ENCODE measurements around the gene WDR81. TPM values are rescaled to one million over a fixed set of nuclear protein-coding genes. Genes with fewer than 3 reads are reported as not detected.

WDR81 gene
- total and polyA plus RNA-seq, 2 donors (not counting 1 experiment from before 2014, with no cell fraction given): 52.7 to 102 TPM

DNA sequence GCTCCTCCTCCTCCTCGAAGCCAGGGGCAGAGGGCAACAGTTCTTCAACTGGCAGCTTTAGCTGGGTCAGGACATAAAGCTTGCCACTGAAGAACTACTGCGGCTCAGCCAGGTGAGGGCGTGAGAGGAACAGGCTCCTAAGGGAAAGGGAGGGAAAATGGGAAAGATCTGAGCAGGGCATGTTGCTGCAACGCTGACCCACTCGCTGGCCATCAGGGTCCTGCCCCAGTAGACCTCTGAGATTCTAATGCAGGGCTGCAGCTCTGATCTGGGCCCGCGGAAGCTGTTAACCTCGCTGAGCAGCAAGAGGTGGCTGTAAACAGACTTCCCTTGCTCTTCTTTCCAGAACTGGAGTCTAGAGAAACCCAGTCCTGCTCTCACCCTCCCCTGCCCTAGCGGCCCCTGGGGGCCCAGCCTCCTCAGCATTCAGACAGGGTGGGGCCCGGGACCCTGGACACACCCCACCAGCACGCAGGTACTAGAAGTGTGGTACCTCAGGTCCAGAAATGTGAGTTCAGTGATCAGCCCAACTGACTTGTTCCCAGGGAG is 10.6 kb upstream of the WDR81 start:
- no peak overlapping the region for H3K9ac ChIP-seq (ENCODE audit: low read length)
- intact Hi-C loops (cut with micrococcal nuclease): no loop called here

More for the DNA sequence above, 10.6 kb upstream of the WDR81 start:
- no peak overlapping the region for H3K27ac Mint-ChIP-seq
- WGBS (ENCODE audit: insufficient coverage): 19% methylated on average over 10 of the region's 11 CpGs
- Histone ChIP-seq H3K4me1 (ENCODE audit: control insufficient read depth in 2 of 2, insufficient read depth in 2 of 2, low read length in 2 of 2) (peaks cover 39 to 47% of the 10 kb centered on the region in 2 donors), H3K36me3 (replicated peaks in 1 of 2; ENCODE audit: control extremely low read depth in 1 of 2, control insufficient read depth in 1 of 2, extremely low read depth in 1 of 2, insufficient read depth in 2 of 2, low read length in 1 of 2) (no peaks in the 10 kb centered on the region), H3K27ac (ENCODE audit: low read length in 2 of 2) (no peak overlapping the region), H4K20me1 (ENCODE audit: control insufficient read depth, insufficient read depth, low read length, poor library complexity, severe bottlenecking) (peaks cover 14% of the 10 kb centered on the region), H3K27me3 (replicated peaks in 1 of 4; ENCODE audit: control extremely low read depth in 1 of 4, control insufficient read depth in 3 of 4, insufficient read depth in 4 of 4, low read length in 3 of 4) (peaks cover 0 to 50% (median 16%) of the 10 kb centered on the region in 4 experiments), H3K79me2 (ENCODE audit: control insufficient read depth, insufficient read depth, low read length) (no peaks in the 10 kb centered on the region), H2AFZ (ENCODE audit: insufficient read depth, low read depth, low read length, poor library complexity, severe bottlenecking) (no peak overlapping the region), H3K4me3 (ENCODE audit: control extremely low read depth in 1 of 5, extremely low read depth in 1 of 5, insufficient read depth in 1 of 5, low read depth in 2 of 5, low read length in 4 of 5) (no peak overlapping the region), H3K9me3 (ENCODE audit: control extremely low read depth in 1 of 3, control insufficient read depth in 2 of 3, insufficient read depth in 1 of 3, low read length in 2 of 3) (peaks cover 0 to 4% (median 0%) of the 10 kb centered on the region in 3 donors), H3K4me2 (replicated peaks; ENCODE audit: low read depth, low read length, poor library complexity, severe bottlenecking) (no peak overlapping the region)
- H3K4me3 Mint-ChIP-seq: peak overlapping the region; percentile 73
- no peaks in the 10 kb centered on the region for H3K9me3 Mint-ChIP-seq (ENCODE audit: insufficient read depth)
- POLR2A ChIA-PET: interaction anchor here (0.5 to 1.5 kb wide), 2 partner anchors 10 to 685 kb away, joined by 8 read pairs; no protein-coding TSS in a partner anchor
- peaks cover 35% of the 10 kb centered on the region for H3K4me1 Mint-ChIP-seq
- DNase-seq: no peak
- H3K27me3 Mint-ChIP-seq: peaks cover 38% of the 10 kb centered on the region
- ATAC-seq (ENCODE audit: low read depth): no peak
- CTCF ChIA-PET: interaction anchor here (0.6 to 2.7 kb wide), 11 partner anchors 12 to 152 kb away, joined by 3 to 24 read pairs (median 5); partner anchors contain the start of genes RILP, RPA1 and SMYD4
- no peak for TF ChIP-seq EZH2 (IDR thresholded peaks at IDR 0.05; ENCODE audit: borderline replicate concordance, insufficient read depth, low read depth, low read length, poor library complexity, severe bottlenecking)
- TF ChIP-seq, protein P1, sequence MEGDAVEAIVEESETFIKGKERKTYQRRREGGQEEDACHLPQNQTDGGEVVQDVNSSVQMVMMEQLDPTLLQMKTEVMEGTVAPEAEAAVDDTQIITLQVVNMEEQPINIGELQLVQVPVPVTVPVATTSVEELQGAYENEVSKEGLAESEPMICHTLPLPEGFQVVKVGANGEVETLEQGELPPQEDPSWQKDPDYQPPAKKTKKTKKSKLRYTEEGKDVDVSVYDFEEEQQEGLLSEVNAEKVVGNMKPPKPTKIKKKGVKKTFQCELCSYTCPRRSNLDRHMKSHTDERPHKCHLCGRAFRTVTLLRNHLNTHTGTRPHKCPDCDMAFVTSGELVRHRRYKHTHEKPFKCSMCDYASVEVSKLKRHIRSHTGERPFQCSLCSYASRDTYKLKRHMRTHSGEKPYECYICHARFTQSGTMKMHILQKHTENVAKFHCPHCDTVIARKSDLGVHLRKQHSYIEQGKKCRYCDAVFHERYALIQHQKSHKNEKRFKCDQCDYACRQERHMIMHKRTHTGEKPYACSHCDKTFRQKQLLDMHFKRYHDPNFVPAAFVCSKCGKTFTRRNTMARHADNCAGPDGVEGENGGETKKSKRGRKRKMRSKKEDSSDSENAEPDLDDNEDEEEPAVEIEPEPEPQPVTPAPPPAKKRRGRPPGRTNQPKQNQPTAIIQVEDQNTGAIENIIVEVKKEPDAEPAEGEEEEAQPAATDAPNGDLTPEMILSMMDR (IDR thresholded peaks at IDR 0.05): no peak
